ENCODE measurements around the gene ATP6V1C2. TPM values are rescaled to one million over a fixed set of nuclear protein-coding genes. Genes with fewer than 3 reads are reported as not detected.
A peak's percentile ranks its signal among the peaks of the same experiment; 100 is the strongest.

Gene ATP6V1C2
- total and polyA plus RNA-seq, 8 donors, result 0.06 to 2.0 (median 0.34) TPM; not detected in 1

DNA sequence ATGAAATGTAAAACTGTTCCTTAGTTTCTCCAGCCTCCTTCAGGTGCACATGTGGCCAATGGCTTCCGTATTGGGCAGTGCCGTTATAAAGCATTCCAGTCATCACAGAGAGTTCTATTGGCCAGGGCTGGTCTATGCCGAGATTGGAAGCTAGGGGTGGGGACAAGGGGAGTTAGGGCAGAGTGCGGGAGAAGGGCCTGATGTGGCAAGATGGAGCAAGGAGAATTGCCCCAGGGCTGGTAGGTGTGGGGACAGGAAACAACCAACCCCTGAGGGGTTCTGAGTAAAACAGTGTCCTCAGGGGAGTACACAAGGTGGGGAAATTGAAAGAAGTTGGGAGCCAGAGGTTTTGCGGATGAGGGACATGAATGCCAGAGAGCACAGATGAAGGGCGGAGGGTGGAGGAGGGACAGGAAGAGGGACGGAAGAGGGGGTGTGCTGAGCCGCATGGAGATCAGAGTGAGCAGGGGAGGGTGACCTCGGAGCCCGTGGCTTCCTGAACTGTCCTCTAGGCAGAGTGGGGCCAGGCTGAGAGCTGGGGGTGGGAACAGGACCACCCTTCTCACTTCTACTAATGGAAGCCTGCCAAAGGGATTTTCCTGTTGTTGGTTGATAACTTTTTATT lies 9.1 kb upstream of the ATP6V1C2 start:
- H3K4me3 ChIP-seq, result no peak overlapping the region
- no peaks in the 10 kb centered on the region for H3K36me3 ChIP-seq
- TF ChIP-seq, protein P1, sequence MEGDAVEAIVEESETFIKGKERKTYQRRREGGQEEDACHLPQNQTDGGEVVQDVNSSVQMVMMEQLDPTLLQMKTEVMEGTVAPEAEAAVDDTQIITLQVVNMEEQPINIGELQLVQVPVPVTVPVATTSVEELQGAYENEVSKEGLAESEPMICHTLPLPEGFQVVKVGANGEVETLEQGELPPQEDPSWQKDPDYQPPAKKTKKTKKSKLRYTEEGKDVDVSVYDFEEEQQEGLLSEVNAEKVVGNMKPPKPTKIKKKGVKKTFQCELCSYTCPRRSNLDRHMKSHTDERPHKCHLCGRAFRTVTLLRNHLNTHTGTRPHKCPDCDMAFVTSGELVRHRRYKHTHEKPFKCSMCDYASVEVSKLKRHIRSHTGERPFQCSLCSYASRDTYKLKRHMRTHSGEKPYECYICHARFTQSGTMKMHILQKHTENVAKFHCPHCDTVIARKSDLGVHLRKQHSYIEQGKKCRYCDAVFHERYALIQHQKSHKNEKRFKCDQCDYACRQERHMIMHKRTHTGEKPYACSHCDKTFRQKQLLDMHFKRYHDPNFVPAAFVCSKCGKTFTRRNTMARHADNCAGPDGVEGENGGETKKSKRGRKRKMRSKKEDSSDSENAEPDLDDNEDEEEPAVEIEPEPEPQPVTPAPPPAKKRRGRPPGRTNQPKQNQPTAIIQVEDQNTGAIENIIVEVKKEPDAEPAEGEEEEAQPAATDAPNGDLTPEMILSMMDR (IDR thresholded peaks at IDR 0.05), result no peak
- no peaks in the 10 kb centered on the region for H3K27me3 ChIP-seq
- no peak for FAIRE-seq
- H3K27ac ChIP-seq, result no peak overlapping the region
- no peaks in the 10 kb centered on the region for H3K4me1 ChIP-seq
- H3K9me3 ChIP-seq, result no peaks in the 10 kb centered on the region
- WGBS, 2 donors, result 35 to 38% methylated on average over 10 of the region's 10 CpGs
- ATAC-seq, result no peak
- DNase-seq, result no peak
- intact Hi-C loops (cut with DNase I), result no loop called here

- FAIRE-seq, result no peak
- TF ChIP-seq, protein P1 (IDR thresholded peaks at IDR 0.05), result no peak
- Histone ChIP-seq H3K4me1 (no peaks in the 10 kb centered on the region), H3K36me3 (no peaks in the 10 kb centered on the region), H3K27me3 (no peaks in the 10 kb centered on the region), H3K9me3 (no peaks in the 10 kb centered on the region), H3K27ac (no peak overlapping the region), H3K4me3 (no peak overlapping the region)
- intact Hi-C loops (cut with DNase I), result no loop called here
- DNase-seq, result no peak
- 45 to 51% methylated on average over 2 of the region's 2 CpGs for WGBS, 2 donors
- ATAC-seq, result no peak
Observed at GRCh38 chr2:10716581-10716980, 4.8 kb upstream of the ATP6V1C2 start.

- 29 to 40% methylated on average over 4 of the region's 4 CpGs for WGBS, 2 donors
- Histone ChIP-seq H3K9me3 (no peaks in the 10 kb centered on the region), H3K4me3 (no peak overlapping the region), H3K4me1 (peaks cover 0 to 6% (median 0%) of the 10 kb centered on the region in 3 donors), H3K27ac (no peak overlapping the region), H3K36me3 (no peaks in the 10 kb centered on the region), H3K27me3 (peaks cover 0 to 5% (median 0%) of the 10 kb centered on the region in 4 donors)
- no peak for DNase-seq
- ATAC-seq, result no peak
- TF ChIP-seq, protein P1 (IDR thresholded peaks at IDR 0.05), result no peak
- FAIRE-seq, result no peak
- intact Hi-C loops (cut with DNase I), result no loop called here
Observed at GRCh38 chr2:10717628-10718027, 3.8 kb upstream of the ATP6V1C2 start.

- no peak for FAIRE-seq
- intact Hi-C loops (cut with DNase I), result no loop called here
- H3K9me3 ChIP-seq, result no peaks in the 10 kb centered on the region
- no peak overlapping the region for H3K4me3 ChIP-seq
- H3K27me3 ChIP-seq, result peaks cover 0 to 5% (median 0%) of the 10 kb centered on the region in 4 donors
- DNase-seq, result no peak
- peaks cover 0 to 6% (median 0%) of the 10 kb centered on the region in 3 donors for H3K4me1 ChIP-seq
- no peaks in the 10 kb centered on the region for H3K36me3 ChIP-seq
- no peak for ATAC-seq
- 40 to 49% methylated on average over 7 of the region's 7 CpGs for WGBS, 2 donors
- TF ChIP-seq, protein P1 (IDR thresholded peaks at IDR 0.05), result no peak
- H3K27ac ChIP-seq, result no peak overlapping the region
Observed at GRCh38 chr2:10720306-10720705, 1.1 kb upstream of the ATP6V1C2 start.

DNA sequence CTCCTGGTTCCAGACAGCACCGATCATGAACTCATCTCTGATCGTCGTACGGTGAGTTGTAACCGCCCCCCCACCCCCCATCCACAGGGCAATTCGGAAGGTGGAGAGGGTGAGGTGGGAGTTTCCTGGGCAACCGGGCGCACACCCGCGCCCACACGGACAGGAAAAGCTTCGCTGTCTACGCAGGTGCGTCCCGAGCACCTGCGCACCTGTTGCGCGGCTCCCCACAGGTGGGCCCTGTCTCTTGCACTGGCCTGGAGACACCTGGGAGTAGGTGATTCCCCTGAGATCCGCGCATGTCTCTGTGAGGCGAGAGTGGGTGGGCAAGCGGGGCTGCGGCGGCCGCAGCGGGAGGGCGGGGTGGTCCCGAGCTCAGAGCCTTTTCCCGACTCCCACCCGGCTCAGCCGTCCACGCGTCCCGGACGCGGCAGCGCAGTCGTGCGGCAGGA lies 459 bp upstream of the ATP6V1C2 start:
- Histone ChIP-seq H3K36me3 (no peaks in the 10 kb centered on the region), H3K9me3 (no peaks in the 10 kb centered on the region), H3K27me3 (peaks cover 0 to 5% (median 0%) of the 10 kb centered on the region in 4 donors), H3K4me1 (peaks cover 0 to 6% (median 0%) of the 10 kb centered on the region in 3 donors), H3K4me3 (peak overlapping the region; percentile 31 to 61 (median 44)), H3K27ac (no peak overlapping the region)
- TF ChIP-seq, protein P1 (IDR thresholded peaks at IDR 0.05), result no peak
- WGBS, 2 donors, result 2% methylated on average over 39 of the region's 39 CpGs
- peak in 1 of 6 donors; percentile 9 for DNase-seq
- intact Hi-C loops (cut with DNase I), result no loop called here
- no peak for FAIRE-seq
- ATAC-seq, result peak; percentile 53 to 64 (median 58)
